DND-41 (cell line): ENCODE data around the gene PTPRZ1.

Experiments used
- ATAC-seq: fragments of 200-7000 bp; cut with Tn5 transposase; 3 replicates; pipeline ENCODE4 v1.9.1; 2021; ENCODE audit warnings: low read depth; ENCODE audit not compliant: insufficient read depth
- DNase-seq: peaks from one replicate; pipeline ENCODE4 v3.0.0-alpha.2; 2020
- H2AFZ ChIP-seq: 2 replicates; pipeline ENCODE4 v1.6.0; 2012; ENCODE audit warnings: low read depth, low read length
- H3K27ac ChIP-seq: 2 replicates; pipeline ENCODE4 v1.5.1; 2012; ENCODE audit warnings: low read length, inconsistent platforms
- H3K27me3 ChIP-seq: fragments of 200-600 bp; sonication (generic); 2 replicates; pipeline ENCODE4 v1.6.0; 2012; ENCODE audit warnings: low read length, mild to moderate bottlenecking, inconsistent platforms; ENCODE audit not compliant: insufficient read depth, poor library complexity
- H3K36me3 ChIP-seq: 2 replicates; pipeline ENCODE4 v1.5.1; 2012; ENCODE audit warnings: low read length, inconsistent platforms; ENCODE audit not compliant: insufficient read depth
- H3K4me1 ChIP-seq: 2 replicates; pipeline ENCODE4 v1.5.1; 2012; ENCODE audit warnings: mild to moderate bottlenecking, low read length; ENCODE audit not compliant: insufficient read depth
- H3K4me2 ChIP-seq: 2 replicates; pipeline ENCODE4 v1.6.0; 2012; ENCODE audit warnings: mild to moderate bottlenecking, moderate library complexity, low read length, inconsistent platforms; ENCODE audit not compliant: insufficient read depth
- H3K4me3 ChIP-seq, 2 experiments: fragments of 200-600 bp in 1 of 2; shearing (Covaris generic) in 1 of 2; 2 replicates each; pipeline ENCODE4 v1.5.1; 2012 to 2016; ENCODE audit warnings: inconsistent platforms in 2 of 2, low read length in 2 of 2, mild to moderate bottlenecking in 2 of 2, low read depth in 1 of 2, moderate library complexity in 1 of 2
- H3K79me2 ChIP-seq: 2 replicates; pipeline ENCODE4 v1.6.0; 2012; ENCODE audit warnings: low read length, inconsistent platforms; ENCODE audit not compliant: insufficient read depth
- H3K9ac ChIP-seq: 2 replicates; pipeline ENCODE4 v1.6.0; 2012; ENCODE audit warnings: low read depth, mild to moderate bottlenecking, inconsistent platforms, low read length, moderate library complexity
- H3K9me3 ChIP-seq: 2 replicates; pipeline ENCODE4 v1.5.1; 2012; ENCODE audit warnings: low read length, moderate library complexity, mild to moderate bottlenecking, inconsistent platforms; ENCODE audit not compliant: insufficient read depth, severe bottlenecking
- H4K20me1 ChIP-seq: 2 replicates; pipeline ENCODE4 v1.6.0; 2012; ENCODE audit warnings: low read length; ENCODE audit not compliant: insufficient read depth
- EZH2 ChIP-seq: IDR thresholded peaks from 3 replicates; pipeline ENCODE4 v1.6.1; 2012; ENCODE audit warnings: borderline replicate concordance, low read depth, mild to moderate bottlenecking, moderate library complexity, low read length, inconsistent platforms; ENCODE audit not compliant: severe bottlenecking
- TF ChIP-seq, protein P1 (sequence below): IDR thresholded peaks from 2 replicates; pipeline ENCODE4 v1.5.1; 2012; ENCODE audit warnings: borderline replicate concordance, low read length, moderate library complexity, mild to moderate bottlenecking; ENCODE audit not compliant: poor library complexity, severe bottlenecking; ENCODE audit errors: extremely low read depth

PTPRZ1 gene

DNA sequence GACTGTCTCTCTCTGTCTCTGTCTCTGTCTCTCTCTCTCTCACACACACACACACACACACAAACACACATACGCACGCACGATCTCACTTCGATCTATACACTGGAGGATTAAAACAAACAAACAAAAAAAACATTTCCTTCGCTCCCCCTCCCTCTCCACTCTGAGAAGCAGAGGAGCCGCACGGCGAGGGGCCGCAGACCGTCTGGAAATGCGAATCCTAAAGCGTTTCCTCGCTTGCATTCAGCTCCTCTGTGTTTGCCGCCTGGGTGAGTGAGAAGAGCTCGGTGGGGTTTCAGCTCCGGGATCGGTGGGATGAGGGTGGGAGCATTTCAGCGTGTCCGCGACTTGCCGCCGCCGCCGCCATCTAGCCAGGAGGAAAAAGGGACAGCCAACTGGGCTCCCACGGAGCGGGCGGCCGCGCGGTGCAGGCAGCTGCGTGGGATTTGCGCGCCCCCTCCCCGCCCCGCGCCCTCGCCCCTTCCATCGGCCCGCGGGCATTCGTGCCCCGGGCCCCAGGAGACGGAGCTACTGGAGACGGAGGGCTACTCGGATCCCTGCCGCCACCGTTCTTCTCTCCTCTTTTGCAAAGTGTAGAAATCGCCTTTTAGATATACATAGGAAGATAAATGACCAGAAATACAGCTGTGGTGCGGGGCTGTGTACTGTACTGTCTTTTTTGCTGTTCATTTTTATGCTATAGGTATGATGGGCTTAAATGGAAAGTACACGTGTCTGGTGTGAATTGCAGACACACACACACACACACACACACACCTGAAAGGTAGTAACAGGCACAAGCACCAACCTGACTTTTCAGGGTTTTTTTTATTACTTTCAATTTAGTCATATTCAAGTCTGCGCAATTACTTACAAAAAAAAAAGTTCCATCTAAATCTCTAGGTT, 581 bp downstream of the PTPRZ1 start:
- no peaks in the 10 kb centered on the region for H3K4me1 ChIP-seq
- no peaks in the 10 kb centered on the region for H4K20me1 ChIP-seq
- DNase-seq (no peak), ATAC-seq (no peak)
- H3K9me3 ChIP-seq, result no peaks in the 10 kb centered on the region
- no peak overlapping the region for H3K4me2 ChIP-seq
- no peaks in the 10 kb centered on the region for H3K79me2 ChIP-seq
- H3K27me3 ChIP-seq, result no peaks in the 10 kb centered on the region
- no peak overlapping the region for H3K27ac ChIP-seq
- no peak overlapping the region for H2AFZ ChIP-seq
- TF ChIP-seq EZH2, result no peak
- TF ChIP-seq, protein P1, sequence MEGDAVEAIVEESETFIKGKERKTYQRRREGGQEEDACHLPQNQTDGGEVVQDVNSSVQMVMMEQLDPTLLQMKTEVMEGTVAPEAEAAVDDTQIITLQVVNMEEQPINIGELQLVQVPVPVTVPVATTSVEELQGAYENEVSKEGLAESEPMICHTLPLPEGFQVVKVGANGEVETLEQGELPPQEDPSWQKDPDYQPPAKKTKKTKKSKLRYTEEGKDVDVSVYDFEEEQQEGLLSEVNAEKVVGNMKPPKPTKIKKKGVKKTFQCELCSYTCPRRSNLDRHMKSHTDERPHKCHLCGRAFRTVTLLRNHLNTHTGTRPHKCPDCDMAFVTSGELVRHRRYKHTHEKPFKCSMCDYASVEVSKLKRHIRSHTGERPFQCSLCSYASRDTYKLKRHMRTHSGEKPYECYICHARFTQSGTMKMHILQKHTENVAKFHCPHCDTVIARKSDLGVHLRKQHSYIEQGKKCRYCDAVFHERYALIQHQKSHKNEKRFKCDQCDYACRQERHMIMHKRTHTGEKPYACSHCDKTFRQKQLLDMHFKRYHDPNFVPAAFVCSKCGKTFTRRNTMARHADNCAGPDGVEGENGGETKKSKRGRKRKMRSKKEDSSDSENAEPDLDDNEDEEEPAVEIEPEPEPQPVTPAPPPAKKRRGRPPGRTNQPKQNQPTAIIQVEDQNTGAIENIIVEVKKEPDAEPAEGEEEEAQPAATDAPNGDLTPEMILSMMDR, result no peak
- H3K36me3 ChIP-seq, result no peaks in the 10 kb centered on the region
- no peak overlapping the region for H3K4me3 ChIP-seq
- no peak overlapping the region for H3K9ac ChIP-seq

DNA sequence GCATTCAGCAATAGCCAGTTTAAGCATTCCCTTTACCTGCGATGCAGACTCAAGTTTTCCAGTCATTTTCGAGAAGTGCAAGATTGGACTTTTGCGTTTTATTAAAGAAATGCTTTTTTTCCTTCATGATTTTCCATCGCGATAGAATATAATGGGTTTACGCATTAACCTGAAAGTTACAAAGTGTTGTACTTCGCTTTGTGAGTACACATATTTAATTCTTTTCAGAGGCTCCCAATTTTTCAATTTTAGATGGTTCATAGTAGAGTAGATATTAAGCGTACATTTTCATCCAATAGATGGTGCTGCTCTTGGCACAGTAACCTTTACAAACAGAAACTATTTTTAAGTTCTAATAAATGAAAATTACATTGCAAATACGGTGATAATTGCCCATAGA, 1.3 kb downstream of the PTPRZ1 start:
- Histone ChIP-seq H3K4me2 (no peak overlapping the region), H3K4me1 (no peaks in the 10 kb centered on the region), H3K79me2 (no peaks in the 10 kb centered on the region), H3K4me3 (no peak overlapping the region), H4K20me1 (no peaks in the 10 kb centered on the region), H3K9ac (no peak overlapping the region), H3K9me3 (no peaks in the 10 kb centered on the region), H3K27me3 (no peaks in the 10 kb centered on the region), H3K27ac (no peak overlapping the region), H3K36me3 (no peaks in the 10 kb centered on the region), H2AFZ (no peak overlapping the region)
- ATAC-seq, result no peak
- DNase-seq, result no peak
- TF ChIP-seq, protein P1, result no peak
- no peak for TF ChIP-seq EZH2

DNA sequence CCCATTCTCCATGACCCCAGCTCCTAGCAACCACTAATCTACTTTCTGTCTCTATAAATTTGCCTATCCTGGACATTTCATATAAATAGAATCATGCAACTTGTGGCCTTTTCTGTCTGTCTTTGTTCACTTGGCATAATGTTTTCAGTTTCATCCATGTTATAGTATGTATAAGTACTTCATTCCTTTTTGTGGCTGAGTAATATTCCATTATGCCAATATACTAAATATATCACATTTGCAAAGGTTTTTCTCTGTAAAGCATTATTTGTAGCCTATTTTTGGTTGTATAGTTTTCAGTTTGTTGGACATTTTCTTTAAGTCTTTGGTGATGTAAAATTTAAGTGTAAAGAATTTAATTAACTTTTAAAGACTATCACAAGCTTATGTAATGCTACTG, 2.2 kb downstream of the PTPRZ1 start:
- no peaks in the 10 kb centered on the region for H3K4me1 ChIP-seq
- no peak for ATAC-seq
- H3K4me3 ChIP-seq, result no peak overlapping the region
- H3K36me3 ChIP-seq, result no peaks in the 10 kb centered on the region
- no peak overlapping the region for H3K9ac ChIP-seq
- H3K4me2 ChIP-seq, result no peak overlapping the region
- H3K9me3 ChIP-seq, result no peaks in the 10 kb centered on the region
- no peak for DNase-seq
- no peak overlapping the region for H2AFZ ChIP-seq
- H3K27ac ChIP-seq, result no peak overlapping the region
- no peaks in the 10 kb centered on the region for H3K79me2 ChIP-seq
- no peaks in the 10 kb centered on the region for H4K20me1 ChIP-seq
- TF ChIP-seq, protein P1, result no peak
- no peaks in the 10 kb centered on the region for H3K27me3 ChIP-seq
